NCI-H82 (cell line): ENCODE data around the gene METTL1.
"Not testable (repeated sequence)": the region's sequence is repeated elsewhere in the genome, so short reads cannot be mapped to it uniquely, and the experiment has no call there.

Experiments used
- DNase-seq: peaks from one replicate; lab custom pipeline; 2025; lab: John Stamatoyannopoulos, UW

Gene METTL1

GRCh38 chr12:57771873-57772428 lies at the start of gene METTL1:
METTL1 (minus strand) TSS chr12:57772105; CDS start chr12:57772083, 22 bp downstream.
- peak; percentile 99 for DNase-seq

GRCh38 chr12:57821015-57821414 lies 49.1 kb upstream of the METTL1 start:
- not testable (repeated sequence) for DNase-seq

DNA sequence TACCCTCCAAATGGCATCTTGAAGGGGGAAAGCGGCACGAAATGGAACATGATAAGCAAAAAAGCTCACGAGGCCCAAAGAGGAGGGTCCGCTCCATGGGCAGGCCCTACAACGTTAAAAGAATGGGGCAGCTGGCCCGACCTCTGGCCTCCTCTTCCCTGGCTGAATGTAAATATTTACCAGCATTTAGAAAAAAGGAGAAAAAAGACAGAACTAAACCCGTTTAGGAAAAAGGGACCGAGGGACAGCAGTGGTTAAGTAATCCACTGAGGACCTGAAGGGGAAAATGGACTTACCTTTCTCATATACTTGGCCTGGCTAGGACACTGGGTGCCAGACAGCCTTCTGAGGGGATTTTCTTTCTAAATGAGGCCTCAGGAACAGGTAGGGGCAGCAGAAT lies 48.2 kb upstream of the METTL1 start:
- not testable (repeated sequence) for DNase-seq

DNA sequence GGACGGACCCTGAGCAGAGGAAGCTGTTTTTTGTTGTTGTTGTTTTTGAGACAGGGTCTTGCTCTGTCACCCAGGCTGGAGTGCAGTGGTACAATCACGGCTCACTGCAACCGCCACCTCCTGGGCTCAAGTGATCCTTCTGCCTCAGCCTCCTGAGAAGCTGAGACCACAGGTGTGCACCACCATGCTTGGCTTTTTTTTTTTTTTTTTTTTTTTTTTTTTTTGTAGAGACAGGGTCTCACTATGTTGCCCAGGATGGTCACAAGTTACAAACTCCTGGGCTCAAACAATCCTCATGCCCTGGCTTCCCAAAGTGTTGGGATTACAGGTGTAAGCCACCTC lies 46.1 kb upstream of the METTL1 start:
- DNase-seq = not testable (repeated sequence)

DNA sequence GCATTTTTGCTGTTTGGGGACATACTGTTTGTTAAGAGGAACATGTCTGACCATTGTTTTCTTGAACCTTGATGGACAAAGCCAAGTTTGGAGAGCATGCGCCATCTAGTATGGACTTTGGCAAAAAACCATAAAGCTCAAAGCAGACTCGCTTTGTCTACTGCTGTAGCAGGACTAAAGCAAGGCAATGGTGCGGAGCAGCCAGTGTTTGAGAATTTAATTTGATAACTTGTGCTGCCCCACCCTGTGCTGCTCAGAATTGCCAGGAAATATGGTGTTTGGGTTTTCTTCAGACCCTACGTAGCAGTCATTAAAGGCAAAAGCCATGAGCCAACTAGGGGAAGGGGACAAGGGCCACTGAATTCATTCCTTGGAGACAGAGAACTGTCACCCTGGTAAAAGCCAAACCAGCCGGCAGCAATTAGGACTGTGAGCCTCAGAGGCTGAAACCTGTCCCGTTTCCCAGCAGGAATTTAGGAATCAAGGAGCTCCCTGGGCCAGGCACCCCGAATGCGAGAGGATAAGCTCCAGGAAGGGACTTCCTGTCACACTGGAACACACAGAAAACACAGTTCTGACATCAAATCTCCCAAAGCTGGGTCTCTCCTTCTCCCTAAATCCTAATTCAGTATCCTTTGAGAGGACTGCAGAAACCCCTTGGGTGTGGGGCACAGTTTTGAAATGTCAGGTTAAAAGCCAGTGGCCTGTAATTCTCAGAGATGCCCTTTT lies 45.5 kb upstream of the METTL1 start:
- DNase-seq = no peak

DNA sequence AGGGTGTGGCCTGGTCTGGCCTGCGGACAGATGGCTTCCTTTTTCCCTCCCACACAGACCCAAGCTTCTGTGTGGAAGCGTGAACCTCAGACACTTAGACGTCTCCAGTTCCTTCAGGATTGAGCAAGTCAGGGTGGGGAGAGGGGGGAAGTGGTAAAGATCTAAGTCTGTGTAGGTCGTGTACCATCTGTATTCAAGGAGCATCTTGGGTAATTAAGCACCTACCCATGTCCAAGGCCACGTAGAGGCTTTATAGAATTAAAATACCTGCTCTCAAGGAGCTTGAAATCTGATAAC lies 44.9 kb upstream of the METTL1 start:
- DNase-seq = peak; percentile 66

- DNase-seq = no peak
These were observed 44.3 kb upstream of the METTL1 start for GRCh38 chr12:57816001-57816854.

- peak; percentile 35 for DNase-seq
These were observed 43.5 kb upstream of the METTL1 start for GRCh38 chr12:57815177-57816000.

DNA sequence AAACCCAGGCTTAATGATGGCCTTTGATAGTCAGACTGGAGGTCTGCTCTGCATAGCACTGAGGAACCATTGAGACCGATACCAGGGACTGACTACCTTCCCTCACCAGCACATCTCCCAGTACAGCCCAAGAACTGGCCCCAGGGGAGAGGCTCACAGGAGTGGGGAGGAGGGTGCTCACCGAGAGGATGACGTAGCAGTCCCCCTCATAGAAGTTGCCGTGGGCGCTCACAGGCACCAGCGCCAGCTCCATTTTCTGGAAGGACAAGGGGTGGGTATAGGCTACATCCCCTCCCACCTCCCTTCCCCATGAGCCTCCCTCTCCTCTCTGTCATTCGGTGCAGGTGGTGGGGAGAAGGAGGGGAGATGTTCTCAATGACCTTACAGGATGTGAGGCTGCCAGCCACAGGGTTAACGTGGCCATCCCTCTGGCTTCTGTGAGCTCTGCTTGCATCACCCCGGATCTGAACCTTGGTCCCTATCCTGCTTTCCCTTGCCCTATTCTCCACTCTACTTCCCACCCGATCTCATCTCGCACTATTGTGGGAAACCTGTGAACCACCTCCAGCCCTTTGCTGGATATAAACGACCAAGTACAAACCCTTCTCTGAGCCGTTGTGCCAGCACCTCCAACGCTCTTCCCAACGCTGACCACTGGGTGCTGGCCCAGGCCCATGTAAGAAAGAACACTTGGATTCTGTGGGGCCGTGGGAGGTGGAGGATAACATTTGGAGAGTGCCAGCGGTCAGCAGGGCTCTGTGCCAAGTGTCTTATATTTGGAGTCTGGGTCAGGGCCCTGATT lies 42.3 kb upstream of the METTL1 start:
- no peak for DNase-seq

DNA sequence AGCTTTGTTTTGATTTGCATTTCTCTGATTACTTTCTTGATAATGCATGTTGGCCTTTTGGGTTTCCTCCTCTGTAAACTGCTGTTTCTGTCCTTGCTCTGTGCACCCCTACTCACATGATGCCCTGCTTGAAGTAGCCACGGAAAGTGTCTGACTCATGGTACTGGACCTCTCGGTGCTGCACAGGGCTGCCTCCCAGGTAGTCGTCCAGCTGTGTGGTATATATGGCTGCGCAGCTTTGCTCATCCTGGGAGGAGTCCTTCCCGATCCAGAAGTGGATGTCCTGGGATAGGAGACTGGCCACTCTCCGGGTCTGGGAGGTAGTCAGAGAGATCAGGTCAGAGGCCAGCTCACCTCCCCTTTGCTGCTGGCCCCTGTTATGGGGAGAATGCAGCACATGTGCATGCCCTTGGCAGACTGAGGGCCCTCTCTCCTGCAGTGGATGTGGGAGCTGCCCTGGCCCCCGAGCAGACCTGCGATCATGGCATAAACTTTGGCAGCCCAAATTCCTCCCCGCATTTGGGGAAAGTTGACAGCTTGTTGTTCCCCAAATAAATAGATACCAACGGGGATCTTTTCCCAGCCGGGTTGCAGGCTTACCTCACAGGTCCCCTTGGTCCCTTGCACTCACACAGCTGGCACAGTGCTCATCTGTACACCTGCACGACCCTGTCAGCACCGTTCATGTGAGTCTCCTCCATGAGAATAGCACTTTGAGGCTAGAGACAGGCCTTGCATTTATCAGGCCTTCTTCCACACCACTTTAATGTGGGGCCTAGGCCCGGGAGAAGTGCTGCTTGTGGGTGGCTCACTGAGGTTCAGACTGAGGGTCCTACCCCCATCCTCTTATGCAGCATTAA lies 41.4 kb upstream of the METTL1 start:
- DNase-seq = no peak

DNA sequence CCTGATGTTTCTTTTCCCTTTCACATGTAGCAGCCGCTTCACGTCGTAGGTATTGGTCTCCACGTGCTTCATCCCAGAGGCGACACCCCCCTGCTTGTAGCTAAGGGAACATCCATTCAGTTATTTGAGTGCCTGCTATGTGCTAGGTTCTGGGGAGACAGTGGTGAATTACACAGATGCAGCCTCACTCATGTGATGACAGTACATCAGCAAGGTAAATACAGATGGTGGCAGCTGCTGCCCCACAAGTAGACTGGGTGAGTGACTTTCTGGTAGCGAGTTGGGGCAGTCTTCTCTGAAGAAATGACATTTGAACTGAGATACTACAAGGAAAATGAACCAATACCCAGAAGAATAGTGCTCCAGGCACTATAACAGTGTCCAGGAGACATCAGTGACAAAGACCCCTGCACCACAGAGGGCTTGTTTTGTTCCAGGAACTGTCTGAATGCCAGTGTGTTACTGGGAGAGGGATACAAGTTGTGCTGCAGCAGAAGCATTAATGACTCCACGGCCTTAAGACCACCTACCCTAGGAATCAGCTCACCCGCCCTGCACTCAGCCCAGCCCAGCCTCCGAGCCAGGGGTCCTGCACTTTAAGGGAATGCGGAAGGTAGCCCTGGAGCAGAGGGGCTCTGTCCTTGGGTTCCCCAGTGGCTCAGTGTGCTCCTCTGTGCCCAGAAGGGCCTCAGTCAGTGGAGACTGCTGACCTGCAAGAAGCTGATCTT lies 39.3 kb upstream of the METTL1 start:
- no peak for DNase-seq

GRCh38 chr12:57810450-57810849 lies 38.5 kb upstream of the METTL1 start:
- DNase-seq = no peak

GRCh38 chr12:57809425-57809824 lies 37.5 kb upstream of the METTL1 start:
- DNase-seq = no peak

DNA sequence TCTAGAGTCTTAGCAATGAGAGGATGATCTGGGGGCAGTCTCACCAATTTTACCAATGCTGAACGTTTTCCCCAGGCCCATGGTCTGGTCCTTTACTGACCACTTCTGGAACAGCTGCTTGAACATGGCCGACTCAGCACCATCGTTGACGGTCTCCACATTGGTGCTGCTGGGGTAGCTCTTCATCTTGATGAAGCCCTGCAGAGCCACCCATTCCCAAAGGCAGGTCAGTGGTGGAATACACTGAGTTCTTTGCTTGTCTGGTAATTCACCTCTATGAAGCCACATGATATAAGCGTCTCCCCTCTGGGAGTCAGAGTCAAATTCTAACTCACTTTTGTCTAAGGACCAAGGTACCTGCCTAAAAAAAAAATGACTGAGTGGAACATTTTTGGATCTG lies 36.4 kb upstream of the METTL1 start:
- no peak for DNase-seq

DNA sequence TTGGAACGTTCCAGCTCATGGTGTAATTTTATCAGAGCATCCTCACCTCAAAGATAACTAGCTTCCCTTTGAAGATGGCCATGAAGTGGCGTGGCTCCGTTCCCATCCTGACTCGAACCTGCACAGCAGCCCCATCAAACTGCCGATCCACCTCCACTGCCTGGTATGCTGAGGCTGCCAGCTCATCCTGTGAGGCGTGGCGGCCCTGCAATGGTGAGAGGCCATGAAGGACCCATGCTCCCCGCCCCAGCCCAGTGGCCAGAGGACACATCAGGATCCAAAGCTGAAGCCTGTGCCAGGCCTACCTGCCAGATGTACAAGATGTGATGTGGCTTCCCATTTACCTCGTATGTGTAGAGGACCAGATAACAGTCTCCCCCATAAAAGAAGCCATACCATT lies 35.4 kb upstream of the METTL1 start:
- DNase-seq = no peak

DNA sequence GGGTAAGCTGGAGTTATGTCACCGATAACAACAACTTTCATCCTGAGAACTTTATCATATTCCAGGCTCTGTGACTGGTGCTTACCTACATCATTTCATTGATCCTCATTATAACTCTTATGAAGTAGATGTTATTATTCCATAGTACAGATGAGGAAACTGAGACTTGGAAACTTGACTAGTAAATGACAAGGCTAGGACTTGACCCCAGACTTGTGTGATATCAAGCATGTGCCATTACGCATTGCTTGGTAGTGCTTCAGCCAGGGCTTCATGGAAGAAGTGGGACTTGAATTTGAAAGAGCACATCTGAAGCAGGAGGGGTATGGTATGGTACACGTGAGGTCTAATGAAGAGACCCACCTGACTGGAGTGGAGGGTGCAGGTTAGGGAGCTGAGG lies 34.8 kb upstream of the METTL1 start:
- no peak for DNase-seq

DNA sequence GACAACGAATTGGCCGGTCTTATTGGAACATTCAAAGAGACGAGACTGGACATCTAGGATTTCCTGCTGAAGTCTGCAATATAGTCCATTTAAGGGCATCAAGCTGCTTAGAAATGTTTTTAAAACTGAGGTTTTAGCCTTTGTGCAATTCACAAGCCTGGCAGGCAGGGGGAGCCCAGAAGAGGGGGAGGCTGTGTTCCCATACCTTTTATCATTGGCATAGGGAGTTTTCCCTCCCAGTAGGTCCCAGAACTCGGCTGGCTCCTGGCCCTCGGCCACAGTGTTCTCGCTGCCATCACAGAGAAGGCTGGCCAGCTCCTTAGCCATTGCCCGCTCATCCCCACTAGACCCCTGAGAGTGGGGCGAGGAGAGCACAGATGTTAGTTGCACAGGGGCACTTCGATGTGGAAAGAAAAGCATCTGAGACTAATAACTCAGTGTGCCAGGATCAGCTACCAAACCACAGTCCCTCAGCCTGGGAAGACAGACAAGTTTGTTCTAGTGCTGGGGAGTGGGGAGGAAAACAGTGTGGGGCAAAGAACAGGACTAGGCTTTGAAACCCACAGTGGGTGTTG lies 31.5 kb upstream of the METTL1 start:
- peak; percentile 62 for DNase-seq

- DNase-seq = no peak
These were observed 30.7 kb upstream of the METTL1 start for GRCh38 chr12:57802607-57803006.

DNA sequence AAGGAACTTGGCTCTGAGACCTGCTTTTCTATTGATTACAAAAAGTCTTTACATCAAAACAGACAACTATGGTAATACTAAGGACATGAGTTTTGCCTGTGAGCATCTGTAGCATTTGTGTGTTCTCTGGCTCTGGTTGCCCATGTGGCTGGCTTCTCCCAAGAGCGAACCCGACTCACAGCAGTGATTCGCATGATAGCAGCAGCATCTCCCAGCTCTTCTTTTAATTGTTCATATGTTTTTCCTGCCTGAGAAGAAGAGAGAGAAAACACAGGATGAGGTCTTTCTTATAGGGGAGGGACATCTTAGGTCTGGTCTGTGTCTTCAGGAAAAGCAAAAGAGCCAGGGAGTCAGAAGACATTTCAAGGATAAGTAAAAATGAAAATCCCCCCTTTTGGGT lies 29.1 kb upstream of the METTL1 start:
- no peak for DNase-seq

DNA sequence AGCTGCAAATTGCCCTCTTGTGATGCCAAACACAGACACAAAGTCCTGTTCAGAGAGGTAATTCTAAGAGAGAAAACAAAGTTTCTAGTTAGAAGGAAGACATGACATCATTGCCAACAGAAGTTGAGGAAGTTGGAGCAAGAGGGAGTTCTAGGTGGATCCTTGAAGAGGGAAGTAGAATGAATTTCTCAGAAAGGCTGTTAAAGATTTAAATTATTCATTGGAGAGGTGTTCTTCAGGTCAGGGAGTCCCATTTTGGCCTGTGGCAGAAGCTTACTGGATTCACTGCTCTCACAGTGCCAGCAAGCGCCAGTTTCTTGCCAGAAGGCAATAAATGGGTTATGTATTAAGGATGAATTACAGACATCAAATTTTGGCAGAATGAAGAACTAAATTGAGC lies 26.0 kb upstream of the METTL1 start:
- DNase-seq = no peak
